Heart right ventricle (tissue), 16 donors: Measurements from ENCODE around the gene YARS2. TPM values are rescaled to one million over a fixed set of nuclear protein-coding genes. Genes with fewer than 3 reads are reported as not detected.

Experiments used
- ATAC-seq, 8 donors: fragments of 200-7000 bp; cut with Tn5 transposase; one replicate each; pipeline ENCODE4 v1.9.1; 2020; ENCODE audit warnings: mild to moderate bottlenecking in 8 of 8, moderate library complexity in 8 of 8, moderate number of reproducible peaks in 1 of 8
- DNase-seq, 2 donors: peaks; one replicate each; pipeline ENCODE4 v3.0.0-alpha.2; 2020
- H3K27ac ChIP-seq, 10 donors: fragments of 200-600 bp; sonication (generic) in 2 of 10; one replicate each; pipeline versions ENCODE4 v1.5.0 to v1.8.0; 2020 to 2022; ENCODE audit warnings: mild to moderate bottlenecking in 3 of 10
- H3K27me3 ChIP-seq, 7 donors: fragments of 200-600 bp; one replicate each; pipeline ENCODE4 v1.8.0; 2021 to 2022; ENCODE audit warnings: mild to moderate bottlenecking in 2 of 7
- H3K36me3 ChIP-seq, 9 donors: fragments of 200-600 bp; sonication (generic) in 1 of 9; one replicate each; pipeline versions ENCODE4 v1.5.0 to v1.8.0; 2020 to 2022; ENCODE audit warnings: mild to moderate bottlenecking in 2 of 9
- H3K4me1 ChIP-seq, 9 donors: fragments of 200-600 bp; sonication (generic) in 1 of 9; one replicate each; pipeline versions ENCODE4 v1.5.0 to v1.8.0; 2020 to 2022; ENCODE audit warnings: mild to moderate bottlenecking in 4 of 9
- H3K4me3 ChIP-seq, 10 donors: fragments of 200-600 bp; sonication (generic) in 2 of 10; one replicate each; pipeline versions ENCODE4 v1.5.0 to v1.8.0; 2020 to 2022; ENCODE audit warnings: mild to moderate bottlenecking in 7 of 10, moderate library complexity in 2 of 10
- H3K9me3 ChIP-seq, 11 donors: fragments of 200-600 bp in 10 of 11; sonication (generic) in 2 of 11; one replicate each; pipeline versions ENCODE4 v1.5.0 to v1.8.0; 2013 to 2022; ENCODE audit warnings: mild to moderate bottlenecking in 2 of 11, control low read depth in 1 of 11, moderate library complexity in 1 of 11
- CTCF ChIP-seq, 9 donors: fragments of 200-600 bp; sonication (generic) in 2 of 9; IDR thresholded peaks; one replicate each; pipeline versions ENCODE4 v1.5.0 to v1.8.0; 2021 to 2022; ENCODE audit warnings: antibody characterized with exemption in 9 of 9, mild to moderate bottlenecking in 5 of 9, moderate library complexity in 1 of 9
- WGBS, 2 donors: extraction: QIAGEN DNeasy Blood & Tissue Kit; methylation state at CpG; one replicate each; pipeline ENCODE4 v1.1.7; 2013; ENCODE audit warnings: inconsistent platforms in 1 of 2; 5-methylcytosine and 5-hydroxymethylcytosine counted together
- intact Hi-C, 10 donors: fragments of 100-400 bp; cut with DNase I; formaldehyde crosslinking; loops; one replicate each; pipeline versions ENCODE4 v1.11.1 to v1.14.2; 2022
- polyA plus RNA-seq, 2 donors: library from polyadenylated mRNA; stranded (reverse); fragments of 200-250 nt; gene quantifications; one replicate each; pipeline ENCODE4 v1.2.3, GENCODE V29; 2013
- total RNA-seq, 10 donors: library from RNA; stranded (reverse); fragmentation: NEBNext Ultra II Directional in 3 of 10; extraction: Animal tissue kit (Norgen Biotek cat#: 25700) in 3 of 10; gene quantifications; one replicate each; pipeline versions ENCODE4 v1.2.1 to v1.2.4, GENCODE V29; 2021 to 2023
- donor health status: Arrhythmogenic right ventricular cardiomyopathy.
- donor health status: ischemic (EF 13 %, LVEDD 7.1; RV severe dilation, severe dysfunction).
- donor health status: healthy with polysubstance abuse.
- donor health status: DM: no; HTN: yes; CAD: no.
- donor health status: DM: no; HTN: no; CAD: no.
- donor health status: ischemic (EF 25% LVEDD 6.9; RV normal size, moderate dysfunction).
- donor health status: ischemic (EF 25% LVEDD 5.7; RV mildly dilated, moderate dysfunction).
- donor health status: healthy.
- donor health status: DM: yes; HTN: yes; CAD: no.
- donor health status: Ischemic cardiomyopathy.
- donor health status: ischemic (EF 35%, LVEDD 5.7; RV mildly dilated, moderate dysfunction).
- donor health status: nonischemic (EF 11% LVEDD 7.7; RV severe dilation, severe dysfunction).
- donor health status: DM: yes; HTN: yes; CAD: no.
- donor health status: PGD.
- donor health status: ischemic (EF 29% LVEDD 5.4; RV normal size, mild dysfunction).
- donor health status: nonischemic (EF 23%, LVEDD 6.1; RV moderate dilation, normal function).

YARS2 gene
- total and polyA plus RNA-seq, 12 donors = 8.4 to 16.9 (median 12.7) TPM

GRCh38 chr12:32794281-32794680 is 38.6 kb upstream of the YARS2 start:
- H3K27ac ChIP-seq = peak overlapping the region in 3 of 10 donors; percentile 1 to 30 (median 8)
- H3K4me3 ChIP-seq = no peak overlapping the region
- 34 to 45% methylated on average over 4 of the region's 4 CpGs for WGBS, 2 donors
- TF ChIP-seq CTCF (IDR thresholded peaks at IDR 0.05) = no peak
- H3K9me3 ChIP-seq = no peaks in the 10 kb centered on the region
- no peaks in the 10 kb centered on the region for H3K27me3 ChIP-seq
- H3K36me3 ChIP-seq = peaks cover 0 to 56% (median 5%) of the 10 kb centered on the region in 9 donors
- no peak for DNase-seq
- ATAC-seq = peak in 5 of 8 donors; percentile 38 to 67 (median 52)
- H3K4me1 ChIP-seq = peaks cover 0 to 19% (median 5%) of the 10 kb centered on the region in 9 donors
- intact Hi-C loops = no loop called here

- WGBS, 2 donors = 38 to 46% methylated on average over 2 of the region's 2 CpGs
- no peak overlapping the region for H3K4me3 ChIP-seq
- TF ChIP-seq CTCF (IDR thresholded peaks at IDR 0.05) = no peak
- H3K27me3 ChIP-seq = no peaks in the 10 kb centered on the region
- H3K27ac ChIP-seq = no peak overlapping the region
- intact Hi-C loops = loop anchor here in 1 of 10 donors (10.0 kb wide), 1 partner anchor 115 kb away; no protein-coding TSS in a partner anchor
- no peaks in the 10 kb centered on the region for H3K9me3 ChIP-seq
- ATAC-seq (no peak), DNase-seq (no peak)
- H3K4me1 ChIP-seq = peaks cover 0 to 21% (median 5%) of the 10 kb centered on the region in 9 donors
- H3K36me3 ChIP-seq = peaks cover 0 to 29% (median 5%) of the 10 kb centered on the region in 9 donors
Observed at GRCh38 chr12:32789916-32790315, 34.2 kb upstream of the YARS2 start.

DNA sequence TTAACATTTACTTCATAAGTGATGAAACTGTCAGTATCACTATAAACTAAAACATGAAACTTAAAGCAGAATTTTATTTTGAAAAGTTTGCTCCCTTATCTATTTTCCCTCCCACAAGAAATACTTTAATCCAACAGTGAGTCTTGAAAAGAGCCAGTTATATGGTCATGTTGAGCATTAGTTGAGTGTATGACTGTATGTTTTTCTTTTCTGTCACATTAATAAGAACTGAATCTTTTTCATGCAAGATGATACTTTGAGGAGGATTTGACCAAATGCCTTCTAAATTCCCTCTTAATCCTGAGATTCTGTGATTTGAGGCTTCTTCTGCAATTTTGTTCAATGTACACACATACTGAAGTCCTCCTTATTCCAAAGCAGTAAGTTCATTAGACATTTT is 33.7 kb upstream of the YARS2 start:
- no peaks in the 10 kb centered on the region for H3K27me3 ChIP-seq
- no peak overlapping the region for H3K4me3 ChIP-seq
- peaks cover 0 to 16% (median 0%) of the 10 kb centered on the region in 9 donors for H3K4me1 ChIP-seq
- H3K27ac ChIP-seq = no peak overlapping the region
- peaks cover 0 to 24% (median 5%) of the 10 kb centered on the region in 9 donors for H3K36me3 ChIP-seq
- H3K9me3 ChIP-seq = no peaks in the 10 kb centered on the region
- TF ChIP-seq CTCF (IDR thresholded peaks at IDR 0.05) = no peak
- ATAC-seq = no peak
- intact Hi-C loops = loop anchor here in 1 of 10 donors (10.0 kb wide), 1 partner anchor 115 kb away; no protein-coding TSS in a partner anchor
- DNase-seq = no peak

- DNase-seq = no peak
- Histone ChIP-seq H3K4me3 (no peak overlapping the region), H3K27ac (no peak overlapping the region), H3K9me3 (no peaks in the 10 kb centered on the region), H3K27me3 (no peaks in the 10 kb centered on the region), H3K4me1 (peaks cover 0 to 7% (median 0%) of the 10 kb centered on the region in 9 donors), H3K36me3 (peaks cover 0 to 24% (median 2%) of the 10 kb centered on the region in 9 donors)
- no peak for TF ChIP-seq CTCF (IDR thresholded peaks at IDR 0.05)
- no peak for ATAC-seq
- 77 to 79% methylated on average over 4 of the region's 4 CpGs for WGBS, 2 donors
- intact Hi-C loops = loop anchor here in 1 of 10 donors (10.0 kb wide), 1 partner anchor 116 kb away; no protein-coding TSS in a partner anchor
Observed at GRCh38 chr12:32788405-32788804, 32.7 kb upstream of the YARS2 start.
